H9 (cell line): ENCODE results near the gene CDH4. TPM values are rescaled to one million over a fixed set of nuclear protein-coding genes. Genes with fewer than 3 reads are reported as not detected.
A peak's percentile ranks its signal among the peaks of the same experiment; 100 is the strongest.

Experiments
- DNase-seq: peaks from one replicate; pipeline ENCODE4 v3.0.0-alpha.2; 2017
- H2AFZ ChIP-seq: one replicate; pipeline ENCODE4 v1.6.1; 2013; ENCODE audit warnings: mild to moderate bottlenecking, low read length, control low read depth, moderate library complexity
- H2AK5ac ChIP-seq: 2 replicates; pipeline ENCODE4 v1.6.1; 2013; ENCODE audit warnings: low read length, control low read depth, mixed read lengths; ENCODE audit not compliant: insufficient read length
- H2BK120ac ChIP-seq: one replicate; pipeline ENCODE4 v1.6.1; 2013; ENCODE audit warnings: low read depth, mild to moderate bottlenecking, low read length, control low read depth, inconsistent platforms; ENCODE audit not compliant: poor library complexity, severe bottlenecking
- H2BK12ac ChIP-seq: 2 replicates; pipeline ENCODE4 v1.6.1; 2013; ENCODE audit warnings: low read length, control low read depth, mixed read lengths, low read depth; ENCODE audit not compliant: insufficient read length
- H2BK15ac ChIP-seq: 2 replicates; pipeline ENCODE4 v1.6.1; 2013; ENCODE audit warnings: low read depth, low read length, control low read depth
- H2BK20ac ChIP-seq: one replicate; pipeline ENCODE4 v1.6.1; 2013; ENCODE audit warnings: low read depth, mild to moderate bottlenecking, low read length, control low read depth, inconsistent platforms; ENCODE audit not compliant: poor library complexity, severe bottlenecking
- H2BK5ac ChIP-seq: 2 replicates; pipeline ENCODE4 v1.6.1; 2013; ENCODE audit warnings: low read length, control low read depth, mixed read lengths; ENCODE audit not compliant: insufficient read length
- H3K14ac ChIP-seq: 2 replicates; pipeline ENCODE4 v1.6.1; 2013; ENCODE audit warnings: low read length, control low read depth; ENCODE audit not compliant: insufficient read depth
- H3K18ac ChIP-seq: 2 replicates; pipeline ENCODE4 v1.6.1; 2013; ENCODE audit warnings: low read depth, mild to moderate bottlenecking, mixed read lengths, low read length, control low read depth; ENCODE audit not compliant: insufficient read length
- H3K23ac ChIP-seq: 2 replicates; pipeline ENCODE4 v1.6.1; 2013; ENCODE audit warnings: low read length, control low read depth, mixed read lengths, low read depth; ENCODE audit not compliant: insufficient read length
- H3K23me2 ChIP-seq: 2 replicates; pipeline ENCODE4 v1.6.1; 2013; ENCODE audit warnings: low read depth, mild to moderate bottlenecking, mixed read lengths, low read length, control low read depth; ENCODE audit not compliant: insufficient read length, poor library complexity, severe bottlenecking
- H3K27ac ChIP-seq: 2 replicates; pipeline ENCODE4 v1.5.1; 2013; ENCODE audit warnings: low read length, control low read depth, mixed read lengths, low read depth; ENCODE audit not compliant: insufficient read length
- H3K27me3 ChIP-seq: 2 replicates; pipeline ENCODE4 v1.6.1; 2013; ENCODE audit warnings: low read length, control low read depth, inconsistent platforms; ENCODE audit not compliant: insufficient read depth
- H3K4ac ChIP-seq: 2 replicates; pipeline ENCODE4 v1.6.1; 2013; ENCODE audit warnings: low read depth, mild to moderate bottlenecking, control low read depth, inconsistent platforms, low read length, moderate library complexity
- H3K4me1 ChIP-seq: 2 replicates; pipeline ENCODE4 v1.6.1; 2013; ENCODE audit warnings: low read length, control low read depth, inconsistent platforms; ENCODE audit not compliant: insufficient read depth
- H3K4me2 ChIP-seq: 2 replicates; pipeline ENCODE4 v1.6.1; 2013; ENCODE audit warnings: low read length, control low read depth, mixed read lengths; ENCODE audit not compliant: insufficient read length, insufficient read depth
- H3K56ac ChIP-seq: 2 replicates; pipeline ENCODE4 v1.6.1; 2013; ENCODE audit warnings: low read depth, mild to moderate bottlenecking, mixed read lengths, low read length, control low read depth; ENCODE audit not compliant: insufficient read length
- H3K79me1 ChIP-seq: 2 replicates; pipeline ENCODE4 v1.6.1; 2013; ENCODE audit warnings: low read depth, mild to moderate bottlenecking, moderate library complexity, low read length, control low read depth, inconsistent platforms; ENCODE audit not compliant: insufficient read depth, poor library complexity, severe bottlenecking
- H3K79me2 ChIP-seq: 2 replicates; pipeline ENCODE4 v1.6.1; 2013; ENCODE audit warnings: low read length, control low read depth, inconsistent platforms; ENCODE audit not compliant: insufficient read depth
- H3K9ac ChIP-seq: 2 replicates; pipeline ENCODE4 v1.6.1; 2013; ENCODE audit warnings: low read length, control low read depth, mixed read lengths; ENCODE audit not compliant: insufficient read length; ENCODE audit errors: extremely low read depth
- H3K9me3 ChIP-seq: one replicate; pipeline ENCODE4 v1.6.1; 2013; ENCODE audit warnings: low read depth, low read length, inconsistent platforms; ENCODE audit not compliant: control insufficient read depth
- H3T11ph ChIP-seq: one replicate; pipeline ENCODE4 v1.6.1; 2013; ENCODE audit warnings: mild to moderate bottlenecking, low read length, control low read depth, inconsistent platforms
- H4K20me1 ChIP-seq: one replicate; pipeline ENCODE4 v1.6.1; 2013; ENCODE audit not compliant: control insufficient read depth, insufficient read length, insufficient read depth
- H4K5ac ChIP-seq: 2 replicates; pipeline ENCODE4 v1.6.1; 2013; ENCODE audit warnings: low read depth, mild to moderate bottlenecking, mixed read lengths, low read length, control low read depth; ENCODE audit not compliant: insufficient read length
- H4K8ac ChIP-seq: replicated peaks from 2 replicates; pipeline ENCODE4 v1.6.1; 2013; ENCODE audit warnings: low read length, control low read depth, mixed read lengths, low read depth; ENCODE audit not compliant: insufficient read length
- H4K91ac ChIP-seq: 2 replicates; pipeline ENCODE4 v1.6.1; 2013; ENCODE audit warnings: low read depth, mild to moderate bottlenecking, moderate library complexity, mixed read lengths, low read length, control low read depth; ENCODE audit not compliant: insufficient read length
- H3K27ac Mint-ChIP-seq, 3 experiments: 2 replicates in 2 of 3; 3 replicates in 1 of 3; pipeline ENCODE4 v1.8.0; 2020 to 2021; ENCODE audit warnings: mixed read lengths in 3 of 3, mild to moderate bottlenecking in 1 of 3, moderate library complexity in 1 of 3
- H3K27me3 Mint-ChIP-seq: 2 replicates; pipeline ENCODE4 v1.8.0; 2021; ENCODE audit warnings: low read depth, mild to moderate bottlenecking, moderate library complexity, mixed read lengths
- H3K36me3 Mint-ChIP-seq, 3 experiments: 2 replicates in 2 of 3; 3 replicates in 1 of 3; pipeline ENCODE4 v1.8.0; 2020 to 2021; ENCODE audit warnings: low read depth in 3 of 3, mixed read lengths in 3 of 3; ENCODE audit not compliant: insufficient read depth in 1 of 3
- H3K4me1 Mint-ChIP-seq, 2 experiments: 2 replicates each; pipeline ENCODE4 v1.8.0; 2020; ENCODE audit warnings: mixed read lengths in 2 of 2
- H3K4me3 Mint-ChIP-seq, 2 experiments: 2 replicates in 1 of 2; 3 replicates in 1 of 2; pipeline ENCODE4 v1.8.0; 2020 to 2021; ENCODE audit warnings: mild to moderate bottlenecking in 2 of 2, mixed read lengths in 2 of 2, moderate library complexity in 1 of 2
- H3K9me3 Mint-ChIP-seq, 2 experiments: 2 replicates in 1 of 2; 3 replicates in 1 of 2; pipeline ENCODE4 v1.8.0; 2020; ENCODE audit warnings: mild to moderate bottlenecking in 2 of 2, mixed read lengths in 2 of 2, moderate library complexity in 1 of 2
- WGBS: extraction: QIAGEN DNeasy Blood & Tissue Kit; methylation state at CpG from one replicate; pipeline ENCODE4 v1.1.7; 2013; ENCODE audit warnings: missing lambda C conversion rate, low lambda C conversion rate, mixed read lengths; ENCODE audit not compliant: insufficient read length; ENCODE audit errors: extremely low coverage; 5-methylcytosine and 5-hydroxymethylcytosine counted together
- total RNA-seq: library from RNA; stranded (reverse); gene quantifications from 2 replicates; pipeline ENCODE4 v1.2.1, GENCODE V29; 2021
- TF ChIP-seq, protein P1 (sequence below): fragments of 200-600 bp; sonication (generic); conservative IDR thresholded peaks from 3 replicates; pipeline ENCODE4 v1.8.0; 2021; ENCODE audit warnings: antibody characterized with exemption, mild to moderate bottlenecking

CDH4 gene
- total RNA-seq, 1 experiment from 2014 or later, result 3.0 TPM

DNA sequence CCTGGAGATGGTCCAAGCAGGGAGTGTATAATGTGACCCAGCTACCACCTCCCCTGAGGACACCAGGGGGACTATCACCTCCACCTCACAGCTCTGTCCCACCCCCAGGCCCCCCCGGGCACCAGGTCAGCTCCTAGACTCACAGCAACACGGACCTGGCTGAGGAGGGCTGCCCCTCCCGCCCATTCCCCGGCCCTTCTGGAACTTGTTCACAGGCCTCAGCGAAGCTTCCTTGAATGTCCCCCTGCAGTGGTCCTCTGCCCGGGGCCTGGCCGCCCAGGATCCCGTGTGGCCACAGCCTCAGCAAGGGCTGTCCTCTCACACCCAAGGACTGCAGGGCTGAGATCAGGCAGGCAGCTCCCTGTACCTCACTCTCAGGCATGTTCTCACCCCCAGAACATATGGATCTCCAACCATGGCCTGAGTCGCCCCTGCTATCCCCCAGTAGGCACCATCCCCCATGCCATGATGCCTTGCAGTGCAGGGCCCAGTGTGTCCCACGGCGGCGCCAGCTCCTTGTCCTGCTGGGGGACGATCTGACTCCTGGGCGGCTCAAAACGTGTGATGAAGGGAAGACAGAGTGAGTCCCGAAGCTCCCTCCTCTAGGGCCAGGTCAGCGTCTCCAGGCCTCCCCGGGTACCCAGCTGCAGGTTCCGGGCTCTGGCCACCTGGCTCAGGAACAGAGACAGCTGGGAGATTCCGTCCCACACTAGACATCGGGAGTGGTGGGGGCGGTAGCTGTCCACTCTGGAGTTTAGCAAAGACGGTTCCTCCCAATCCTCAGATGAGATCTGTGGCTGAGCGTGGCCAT is 655.2 kb downstream of the CDH4 start:
- DNase-seq, result no peak

More for the DNA sequence above, 655.2 kb downstream of the CDH4 start:
- Mint-ChIP-seq H3K9me3 (no peaks in the 10 kb centered on the region), H3K4me1 (peaks cover 2 to 11% of the 10 kb centered on the region in 2 experiments; a peak in 2 of 4 replicates), H3K36me3 (no peaks in the 10 kb centered on the region), H3K27me3 (peaks cover 25% of the 10 kb centered on the region), H3K27ac (peak overlapping the region in 1 of 3 experiments; percentile 52; a peak in 1 of 7 replicates), H3K4me3 (no peak overlapping the region)
- no peak overlapping the region for H2BK12ac ChIP-seq
- no peak overlapping the region for H4K5ac ChIP-seq
- TF ChIP-seq, protein P1, sequence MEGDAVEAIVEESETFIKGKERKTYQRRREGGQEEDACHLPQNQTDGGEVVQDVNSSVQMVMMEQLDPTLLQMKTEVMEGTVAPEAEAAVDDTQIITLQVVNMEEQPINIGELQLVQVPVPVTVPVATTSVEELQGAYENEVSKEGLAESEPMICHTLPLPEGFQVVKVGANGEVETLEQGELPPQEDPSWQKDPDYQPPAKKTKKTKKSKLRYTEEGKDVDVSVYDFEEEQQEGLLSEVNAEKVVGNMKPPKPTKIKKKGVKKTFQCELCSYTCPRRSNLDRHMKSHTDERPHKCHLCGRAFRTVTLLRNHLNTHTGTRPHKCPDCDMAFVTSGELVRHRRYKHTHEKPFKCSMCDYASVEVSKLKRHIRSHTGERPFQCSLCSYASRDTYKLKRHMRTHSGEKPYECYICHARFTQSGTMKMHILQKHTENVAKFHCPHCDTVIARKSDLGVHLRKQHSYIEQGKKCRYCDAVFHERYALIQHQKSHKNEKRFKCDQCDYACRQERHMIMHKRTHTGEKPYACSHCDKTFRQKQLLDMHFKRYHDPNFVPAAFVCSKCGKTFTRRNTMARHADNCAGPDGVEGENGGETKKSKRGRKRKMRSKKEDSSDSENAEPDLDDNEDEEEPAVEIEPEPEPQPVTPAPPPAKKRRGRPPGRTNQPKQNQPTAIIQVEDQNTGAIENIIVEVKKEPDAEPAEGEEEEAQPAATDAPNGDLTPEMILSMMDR, result no peak
- no peaks in the 10 kb centered on the region for H3K9me3 ChIP-seq
- no peak overlapping the region for H2AFZ ChIP-seq
- H3K27ac ChIP-seq, result no peak overlapping the region
- H2BK120ac ChIP-seq, result no peak overlapping the region
- no peak overlapping the region for H4K91ac ChIP-seq
- no peaks in the 10 kb centered on the region for H3K79me1 ChIP-seq
- no peak overlapping the region for H2AK5ac ChIP-seq
- no peaks in the 10 kb centered on the region for H3K4me1 ChIP-seq
- H3K18ac ChIP-seq, result no peak overlapping the region
- no peak overlapping the region for H3K4ac ChIP-seq
- no peak overlapping the region for H2BK15ac ChIP-seq
- H2BK5ac ChIP-seq, result no peak overlapping the region
- no peak overlapping the region for H4K8ac ChIP-seq
- no peaks in the 10 kb centered on the region for H3K79me2 ChIP-seq
- H3K14ac ChIP-seq, result no peak overlapping the region; the same call in 1 of the 2 replicates
- WGBS, result no CpG with 5 or more reads among the region's 24 CpGs
- H3T11ph ChIP-seq, result no peak overlapping the region
- H4K20me1 ChIP-seq, result no peaks in the 10 kb centered on the region
- H3K27me3 ChIP-seq, result no peaks in the 10 kb centered on the region; the same call in 1 of the 2 replicates
- H3K23me2 ChIP-seq, result no peaks in the 10 kb centered on the region
- no peak overlapping the region for H2BK20ac ChIP-seq
- no peak overlapping the region for H3K56ac ChIP-seq
- no peak overlapping the region for H3K23ac ChIP-seq
- H3K9ac ChIP-seq, result no peak overlapping the region
- no peak overlapping the region for H3K4me2 ChIP-seq
